ENCODE results near the gene SERTM2. TPM values are rescaled to one million over a fixed set of nuclear protein-coding genes. Genes with fewer than 3 reads are reported as not detected.

Gene SERTM2
- polyA plus RNA-seq, 1 donor from 2014 or later = not detected

DNA sequence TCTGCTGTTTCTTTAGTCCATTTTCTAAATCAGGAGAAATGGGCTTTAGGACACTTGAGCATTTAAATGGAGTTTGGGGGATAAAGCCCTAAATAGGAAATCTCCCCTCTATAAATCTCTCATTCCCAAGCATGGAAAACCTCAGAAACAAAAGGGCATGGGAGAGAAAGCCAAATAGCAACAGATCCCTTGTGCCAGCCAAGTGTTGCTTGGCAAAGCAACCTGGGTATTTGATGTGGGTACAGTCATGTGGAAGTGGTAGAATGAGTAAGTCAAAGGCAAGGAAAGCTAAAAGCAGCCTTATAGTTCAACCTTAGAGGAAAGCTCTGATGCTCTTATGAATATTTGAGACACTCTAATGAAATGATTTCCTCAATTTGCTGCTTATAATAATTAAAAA is 29.5 kb upstream of the SERTM2 start:
- no peaks in the 10 kb centered on the region for H4K20me1 ChIP-seq (ENCODE audit: insufficient read depth)
- H2AFZ ChIP-seq (ENCODE audit: low read depth, low read length) = no peak overlapping the region
- no peak overlapping the region for H3K4me2 ChIP-seq (ENCODE audit: low read length)
- no peaks in the 10 kb centered on the region for H3K9me3 ChIP-seq (ENCODE audit: low read length)
- no peaks in the 10 kb centered on the region for H3K36me3 ChIP-seq (ENCODE audit: insufficient read depth, low read length)
- H3F3A ChIP-seq (ENCODE audit: insufficient read depth, low read length, poor library complexity, severe bottlenecking) = no peaks in the 10 kb centered on the region
- H3K27ac ChIP-seq (ENCODE audit: low read length) = no peak overlapping the region
- H3K27me3 ChIP-seq (ENCODE audit: insufficient read depth, low read depth, low read length) = no peaks in the 10 kb centered on the region
- no peak overlapping the region for H3K9ac ChIP-seq (ENCODE audit: low read length)
- H3K79me2 ChIP-seq (replicated peaks; ENCODE audit: insufficient read depth, low read length) = no peaks in the 10 kb centered on the region
- H3K9me2 ChIP-seq (ENCODE audit: insufficient read depth, low read length) = no peaks in the 10 kb centered on the region
- TF ChIP-seq EP300 (conservative IDR thresholded peaks at IDR 0.05; ENCODE audit: poor library complexity, severe bottlenecking) = no peak
- TF ChIP-seq CTCF (IDR thresholded peaks at IDR 0.05; ENCODE audit: poor library complexity, severe bottlenecking) = no peak
- no peak for TF ChIP-seq MXI1 (conservative IDR thresholded peaks at IDR 0.05; ENCODE audit: poor library complexity, severe bottlenecking)
- TF ChIP-seq EZH2 (IDR thresholded peaks at IDR 0.05; ENCODE audit: borderline replicate concordance, insufficient read depth, low read length, poor library complexity, severe bottlenecking) = no peak
- TF ChIP-seq TAF1 (IDR thresholded peaks at IDR 0.05; ENCODE audit: low read depth) = no peak
- TF ChIP-seq SMC3 (conservative IDR thresholded peaks at IDR 0.05; ENCODE audit: poor library complexity) = no peak
- no peak for TF ChIP-seq RAD21 (conservative IDR thresholded peaks at IDR 0.05)
- TF ChIP-seq POLR2AphosphoS5 (IDR thresholded peaks at IDR 0.05) = no peak
- TF ChIP-seq, protein P1, sequence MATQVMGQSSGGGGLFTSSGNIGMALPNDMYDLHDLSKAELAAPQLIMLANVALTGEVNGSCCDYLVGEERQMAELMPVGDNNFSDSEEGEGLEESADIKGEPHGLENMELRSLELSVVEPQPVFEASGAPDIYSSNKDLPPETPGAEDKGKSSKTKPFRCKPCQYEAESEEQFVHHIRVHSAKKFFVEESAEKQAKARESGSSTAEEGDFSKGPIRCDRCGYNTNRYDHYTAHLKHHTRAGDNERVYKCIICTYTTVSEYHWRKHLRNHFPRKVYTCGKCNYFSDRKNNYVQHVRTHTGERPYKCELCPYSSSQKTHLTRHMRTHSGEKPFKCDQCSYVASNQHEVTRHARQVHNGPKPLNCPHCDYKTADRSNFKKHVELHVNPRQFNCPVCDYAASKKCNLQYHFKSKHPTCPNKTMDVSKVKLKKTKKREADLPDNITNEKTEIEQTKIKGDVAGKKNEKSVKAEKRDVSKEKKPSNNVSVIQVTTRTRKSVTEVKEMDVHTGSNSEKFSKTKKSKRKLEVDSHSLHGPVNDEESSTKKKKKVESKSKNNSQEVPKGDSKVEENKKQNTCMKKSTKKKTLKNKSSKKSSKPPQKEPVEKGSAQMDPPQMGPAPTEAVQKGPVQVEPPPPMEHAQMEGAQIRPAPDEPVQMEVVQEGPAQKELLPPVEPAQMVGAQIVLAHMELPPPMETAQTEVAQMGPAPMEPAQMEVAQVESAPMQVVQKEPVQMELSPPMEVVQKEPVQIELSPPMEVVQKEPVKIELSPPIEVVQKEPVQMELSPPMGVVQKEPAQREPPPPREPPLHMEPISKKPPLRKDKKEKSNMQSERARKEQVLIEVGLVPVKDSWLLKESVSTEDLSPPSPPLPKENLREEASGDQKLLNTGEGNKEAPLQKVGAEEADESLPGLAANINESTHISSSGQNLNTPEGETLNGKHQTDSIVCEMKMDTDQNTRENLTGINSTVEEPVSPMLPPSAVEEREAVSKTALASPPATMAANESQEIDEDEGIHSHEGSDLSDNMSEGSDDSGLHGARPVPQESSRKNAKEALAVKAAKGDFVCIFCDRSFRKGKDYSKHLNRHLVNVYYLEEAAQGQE (IDR thresholded peaks at IDR 0.05; ENCODE audit: borderline replicate concordance) = no peak
- H3K4me3 ChIP-seq (ENCODE audit: low read length) = no peak overlapping the region

DNA sequence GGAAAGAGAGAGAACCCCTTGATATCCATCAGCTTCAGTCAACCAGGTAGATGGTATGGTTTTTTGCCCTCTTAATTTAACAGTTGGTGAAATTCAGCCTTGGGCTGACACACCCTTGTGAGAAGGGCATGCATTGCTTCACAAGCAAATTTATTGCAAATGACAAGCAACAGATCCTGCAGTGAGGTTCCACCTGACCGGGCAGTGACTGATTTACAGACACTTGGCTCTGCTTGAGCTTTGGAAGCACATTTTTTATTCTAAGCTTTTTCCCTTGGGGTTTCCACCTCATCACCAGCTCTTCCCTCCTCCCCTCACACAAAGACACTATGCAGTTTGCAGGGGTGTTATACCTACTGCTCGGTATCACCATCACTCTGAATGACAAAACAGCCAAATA is 28.3 kb upstream of the SERTM2 start:
- no peak overlapping the region for H3K4me2 ChIP-seq (ENCODE audit: low read length)
- no peak overlapping the region for H3K27ac ChIP-seq (ENCODE audit: low read length)
- TF ChIP-seq RAD21 (conservative IDR thresholded peaks at IDR 0.05) (no peak), SMC3 (conservative IDR thresholded peaks at IDR 0.05; ENCODE audit: poor library complexity) (no peak), EP300 (conservative IDR thresholded peaks at IDR 0.05; ENCODE audit: poor library complexity, severe bottlenecking) (no peak), CTCF (IDR thresholded peaks at IDR 0.05; ENCODE audit: poor library complexity, severe bottlenecking) (no peak), POLR2AphosphoS5 (IDR thresholded peaks at IDR 0.05) (no peak), EZH2 (IDR thresholded peaks at IDR 0.05; ENCODE audit: borderline replicate concordance, insufficient read depth, low read length, poor library complexity, severe bottlenecking) (no peak), MXI1 (conservative IDR thresholded peaks at IDR 0.05; ENCODE audit: poor library complexity, severe bottlenecking) (no peak), TAF1 (IDR thresholded peaks at IDR 0.05; ENCODE audit: low read depth) (no peak)
- TF ChIP-seq, protein P1 (IDR thresholded peaks at IDR 0.05; ENCODE audit: borderline replicate concordance) = no peak
- no peak overlapping the region for H3K9ac ChIP-seq (ENCODE audit: low read length)
- H3K4me3 ChIP-seq (ENCODE audit: low read length) = no peak overlapping the region
- H3K27me3 ChIP-seq (ENCODE audit: insufficient read depth, low read depth, low read length) = no peaks in the 10 kb centered on the region
- no peaks in the 10 kb centered on the region for H3K9me3 ChIP-seq (ENCODE audit: low read length)
- H2AFZ ChIP-seq (ENCODE audit: low read depth, low read length) = no peak overlapping the region
- no peaks in the 10 kb centered on the region for H3K79me2 ChIP-seq (replicated peaks; ENCODE audit: insufficient read depth, low read length)
- no peaks in the 10 kb centered on the region for H4K20me1 ChIP-seq (ENCODE audit: insufficient read depth)
- H3K36me3 ChIP-seq (ENCODE audit: insufficient read depth, low read length) = no peaks in the 10 kb centered on the region
- H3F3A ChIP-seq (ENCODE audit: insufficient read depth, low read length, poor library complexity, severe bottlenecking) = no peaks in the 10 kb centered on the region
- no peaks in the 10 kb centered on the region for H3K9me2 ChIP-seq (ENCODE audit: insufficient read depth, low read length)
